Fibroblast of lung (primary cell): ENCODE measurements around the gene CELSR3. TPM values are rescaled to one million over a fixed set of nuclear protein-coding genes. Genes with fewer than 3 reads are reported as not detected.

Experiments
- DNase-seq, 2 donors: peaks; one replicate each; pipeline versions ENCODE4 v3.0.0 to v3.0.0-alpha.2; 2010; ENCODE audit warnings: low read depth in 2 of 2
- H2AFZ ChIP-seq: 2 replicates; pipeline ENCODE4 v1.5.1; 2012; ENCODE audit warnings: low read length, control low read depth, inconsistent platforms
- H3K27ac ChIP-seq: 2 replicates; pipeline ENCODE4 v1.5.1; 2011; ENCODE audit warnings: low read length, control low read depth; ENCODE audit not compliant: insufficient read depth
- H3K27me3 ChIP-seq: 2 replicates; pipeline ENCODE4 v1.5.1; 2011; ENCODE audit warnings: mild to moderate bottlenecking, low read length; ENCODE audit not compliant: control insufficient read depth, insufficient read depth
- H3K36me3 ChIP-seq: 2 replicates; pipeline ENCODE4 v1.5.1; 2011; ENCODE audit warnings: low read length; ENCODE audit not compliant: control insufficient read depth, insufficient read depth
- H3K4me1 ChIP-seq: 2 replicates; pipeline ENCODE4 v1.5.1; 2011; ENCODE audit warnings: low read length; ENCODE audit not compliant: control insufficient read depth, insufficient read depth; ENCODE audit errors: extremely low read depth
- H3K4me2 ChIP-seq: 2 replicates; pipeline ENCODE4 v1.5.1; 2011; ENCODE audit warnings: low read length, control low read depth; ENCODE audit not compliant: insufficient read depth; ENCODE audit errors: extremely low read depth
- H3K4me3 ChIP-seq, 4 experiments: fragments of 200-600 bp in 1 of 4; sonication (generic) in 1 of 4; replicated peaks in 1 of 4; 2 replicates each; pipeline ENCODE4 v1.5.1; 2011 to 2016; ENCODE audit warnings: low read length in 4 of 4, low read depth in 3 of 4, mild to moderate bottlenecking in 3 of 4, control low read depth in 2 of 4, inconsistent platforms in 1 of 4, mixed read lengths in 1 of 4; ENCODE audit not compliant: insufficient read depth in 1 of 4; ENCODE audit errors: control extremely low read depth in 1 of 4
- H3K79me2 ChIP-seq: 2 replicates; pipeline ENCODE4 v1.5.1; 2012; ENCODE audit warnings: mild to moderate bottlenecking, low read length, inconsistent platforms; ENCODE audit not compliant: control insufficient read depth, insufficient read depth
- H3K9ac ChIP-seq: 2 replicates; pipeline ENCODE4 v1.5.1; 2011; ENCODE audit warnings: mild to moderate bottlenecking, low read length, control low read depth; ENCODE audit not compliant: insufficient read depth
- H3K9me3 ChIP-seq: 2 replicates; pipeline ENCODE4 v1.5.1; 2012; ENCODE audit warnings: low read depth, low read length; ENCODE audit not compliant: control insufficient read depth, insufficient read depth
- H4K20me1 ChIP-seq: 2 replicates; pipeline ENCODE4 v1.5.1; 2011; ENCODE audit warnings: low read length; ENCODE audit not compliant: control insufficient read depth, insufficient read depth; ENCODE audit errors: extremely low read depth
- EZH2 ChIP-seq: IDR thresholded peaks from 2 replicates; pipeline ENCODE4 v1.5.1; 2012; ENCODE audit warnings: low read length, control low read depth, mild to moderate bottlenecking; ENCODE audit errors: missing control alignments
- polyA plus RNA-seq, 2 donors: library from polyadenylated mRNA; depleted of rRNA in 1 of 2; stranded (reverse) in 1 of 2; unstranded in 1 of 2; fragments of >200 nt; gene quantifications; 2 replicates each; pipeline ENCODE4 v1.2.1, GENCODE V29; 2011 to 2012; ENCODE audit warnings: missing spikeins in 1 of 2
- total RNA-seq: library from RNA; depleted of rRNA; stranded (reverse); fragments of >200 nt; gene quantifications from 2 replicates; pipeline ENCODE4 v1.2.1, GENCODE V29; 2014
- TF ChIP-seq, protein P1 (sequence below), 2 donors: IDR thresholded peaks in 1 of 2; conservative IDR thresholded peaks in 1 of 2; 1 replicate in 1 of 2; 2 replicates in 1 of 2; pipeline ENCODE4 v1.5.1; 2011 to 2012; ENCODE audit warnings: low read length in 2 of 2, control low read depth in 1 of 2, inconsistent platforms in 1 of 2, low read depth in 1 of 2, mild to moderate bottlenecking in 1 of 2

CELSR3 gene
- total and polyA plus RNA-seq, 2 donors (not counting 1 experiment from before 2014, with no cell fraction given): 0.44 to 2.1 TPM

DNA sequence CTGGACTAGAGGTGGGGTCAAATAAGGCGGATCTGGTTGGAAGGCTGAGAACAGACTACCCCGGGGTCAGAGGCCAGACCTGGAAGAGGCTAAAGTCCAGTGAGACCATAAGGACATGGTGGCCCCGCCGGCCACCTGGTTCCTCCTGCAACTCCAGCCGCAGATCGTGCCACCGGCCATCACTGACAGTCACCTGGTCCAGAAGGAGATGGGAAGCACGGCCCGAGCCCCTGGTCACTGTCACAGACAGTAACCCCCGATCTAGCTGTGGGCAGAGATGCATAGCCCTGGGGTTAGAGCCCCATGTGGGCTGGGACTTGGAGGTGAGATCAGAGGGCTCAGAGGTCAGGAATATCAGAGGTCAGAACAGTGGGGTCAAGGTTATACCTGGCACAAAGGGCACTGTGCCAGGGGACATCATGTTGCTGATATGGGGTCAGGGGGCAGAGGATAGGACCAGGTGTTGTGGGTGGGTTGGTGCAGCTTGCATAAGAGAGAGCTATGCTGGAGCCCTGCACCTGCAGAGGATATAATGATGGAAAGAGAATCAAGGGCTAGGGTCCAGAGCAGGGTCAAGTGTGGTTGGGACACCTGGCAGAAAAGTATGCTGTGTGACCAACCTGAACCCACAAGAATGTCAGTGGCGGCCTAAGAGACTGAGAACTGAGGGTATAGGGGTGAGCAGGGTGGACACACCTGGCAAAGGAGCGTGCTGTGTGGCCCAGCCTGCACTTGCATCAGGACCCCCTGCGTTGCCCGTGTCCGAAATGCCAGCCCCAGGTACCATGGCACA lies 9.6 kb downstream of the CELSR3 start:
- Histone ChIP-seq H3K9me3 (no peaks in the 10 kb centered on the region), H3K4me1 (no peaks in the 10 kb centered on the region), H3K36me3 (no peaks in the 10 kb centered on the region), H3K4me3 (no peak overlapping the region), H3K4me2 (no peak overlapping the region), H3K27me3 (no peaks in the 10 kb centered on the region), H3K79me2 (no peaks in the 10 kb centered on the region), H3K27ac (no peak overlapping the region), H3K9ac (no peak overlapping the region), H2AFZ (no peak overlapping the region), H4K20me1 (no peaks in the 10 kb centered on the region)
- TF ChIP-seq, protein P1, sequence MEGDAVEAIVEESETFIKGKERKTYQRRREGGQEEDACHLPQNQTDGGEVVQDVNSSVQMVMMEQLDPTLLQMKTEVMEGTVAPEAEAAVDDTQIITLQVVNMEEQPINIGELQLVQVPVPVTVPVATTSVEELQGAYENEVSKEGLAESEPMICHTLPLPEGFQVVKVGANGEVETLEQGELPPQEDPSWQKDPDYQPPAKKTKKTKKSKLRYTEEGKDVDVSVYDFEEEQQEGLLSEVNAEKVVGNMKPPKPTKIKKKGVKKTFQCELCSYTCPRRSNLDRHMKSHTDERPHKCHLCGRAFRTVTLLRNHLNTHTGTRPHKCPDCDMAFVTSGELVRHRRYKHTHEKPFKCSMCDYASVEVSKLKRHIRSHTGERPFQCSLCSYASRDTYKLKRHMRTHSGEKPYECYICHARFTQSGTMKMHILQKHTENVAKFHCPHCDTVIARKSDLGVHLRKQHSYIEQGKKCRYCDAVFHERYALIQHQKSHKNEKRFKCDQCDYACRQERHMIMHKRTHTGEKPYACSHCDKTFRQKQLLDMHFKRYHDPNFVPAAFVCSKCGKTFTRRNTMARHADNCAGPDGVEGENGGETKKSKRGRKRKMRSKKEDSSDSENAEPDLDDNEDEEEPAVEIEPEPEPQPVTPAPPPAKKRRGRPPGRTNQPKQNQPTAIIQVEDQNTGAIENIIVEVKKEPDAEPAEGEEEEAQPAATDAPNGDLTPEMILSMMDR (conservative IDR thresholded peaks at IDR 0.05 in 1 of 2, IDR thresholded peaks at IDR 0.05 in 1 of 2; ENCODE audit: low read depth in 1 of 2, low read length in 2 of 2): no peak
- TF ChIP-seq EZH2: no peak
- no peak for DNase-seq

DNA sequence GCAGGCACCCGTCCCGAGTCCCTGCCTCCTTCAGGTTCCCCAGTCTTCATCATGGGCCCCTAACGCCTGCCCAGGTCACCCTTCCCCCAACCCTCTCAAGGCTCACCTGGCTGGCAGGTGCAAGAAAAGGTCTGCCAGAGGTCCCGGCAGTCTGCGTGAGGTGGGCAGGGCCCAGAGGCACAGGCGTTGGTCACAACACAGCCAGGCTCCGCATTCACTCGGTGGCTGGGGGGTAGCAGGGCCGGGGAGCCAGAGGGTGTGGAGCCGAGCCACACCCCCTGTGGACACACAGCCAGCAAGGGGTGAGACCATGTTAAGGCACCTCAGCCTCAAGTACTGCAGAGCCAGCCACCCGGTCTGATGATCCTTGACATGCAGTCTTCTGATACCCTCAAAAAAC lies 10.9 kb downstream of the CELSR3 start:
- TF ChIP-seq, protein P1 (conservative IDR thresholded peaks at IDR 0.05 in 1 of 2, IDR thresholded peaks at IDR 0.05 in 1 of 2; ENCODE audit: low read depth in 1 of 2, low read length in 2 of 2): no peak
- no peak for TF ChIP-seq EZH2
- Histone ChIP-seq H3K4me1 (no peaks in the 10 kb centered on the region), H3K79me2 (no peaks in the 10 kb centered on the region), H2AFZ (no peak overlapping the region), H3K4me3 (no peak overlapping the region), H3K4me2 (no peak overlapping the region), H3K9ac (no peak overlapping the region), H4K20me1 (no peaks in the 10 kb centered on the region), H3K9me3 (no peaks in the 10 kb centered on the region), H3K36me3 (no peaks in the 10 kb centered on the region), H3K27ac (no peak overlapping the region), H3K27me3 (no peaks in the 10 kb centered on the region)
- no peak for DNase-seq

DNA sequence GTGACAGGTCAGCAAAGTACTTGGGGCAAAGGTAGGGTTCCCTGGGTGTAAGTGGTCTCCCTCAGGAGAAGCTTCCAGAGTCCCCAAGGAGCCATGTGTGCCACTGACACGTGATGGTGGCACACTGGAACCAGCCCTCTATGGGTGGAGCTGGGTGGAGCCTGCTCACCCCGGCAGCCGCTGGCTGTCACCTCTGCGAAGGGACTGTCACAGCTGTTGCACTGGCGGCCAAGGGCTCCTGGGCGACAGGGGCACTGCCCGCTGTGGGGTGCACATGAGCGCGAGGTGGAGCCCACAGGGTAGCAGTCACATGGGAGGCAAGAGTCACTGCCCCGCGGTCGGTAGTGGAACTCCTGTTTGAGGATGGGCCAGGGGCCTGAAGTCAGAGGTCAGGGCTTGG lies 12.0 kb downstream of the CELSR3 start:
- H3K9me3 ChIP-seq: no peaks in the 10 kb centered on the region
- no peak for TF ChIP-seq EZH2
- TF ChIP-seq, protein P1 (conservative IDR thresholded peaks at IDR 0.05 in 1 of 2, IDR thresholded peaks at IDR 0.05 in 1 of 2; ENCODE audit: low read depth in 1 of 2, low read length in 2 of 2): no peak
- H3K4me2 ChIP-seq: no peak overlapping the region
- no peaks in the 10 kb centered on the region for H3K79me2 ChIP-seq
- H3K27ac ChIP-seq: no peak overlapping the region
- H3K4me3 ChIP-seq: no peak overlapping the region
- H2AFZ ChIP-seq: no peak overlapping the region
- H3K9ac ChIP-seq: no peak overlapping the region
- no peaks in the 10 kb centered on the region for H3K4me1 ChIP-seq
- no peaks in the 10 kb centered on the region for H3K27me3 ChIP-seq
- no peaks in the 10 kb centered on the region for H3K36me3 ChIP-seq
- no peak for DNase-seq
- no peaks in the 10 kb centered on the region for H4K20me1 ChIP-seq
